ENCODE results near the gene KIF20B.

DNA sequence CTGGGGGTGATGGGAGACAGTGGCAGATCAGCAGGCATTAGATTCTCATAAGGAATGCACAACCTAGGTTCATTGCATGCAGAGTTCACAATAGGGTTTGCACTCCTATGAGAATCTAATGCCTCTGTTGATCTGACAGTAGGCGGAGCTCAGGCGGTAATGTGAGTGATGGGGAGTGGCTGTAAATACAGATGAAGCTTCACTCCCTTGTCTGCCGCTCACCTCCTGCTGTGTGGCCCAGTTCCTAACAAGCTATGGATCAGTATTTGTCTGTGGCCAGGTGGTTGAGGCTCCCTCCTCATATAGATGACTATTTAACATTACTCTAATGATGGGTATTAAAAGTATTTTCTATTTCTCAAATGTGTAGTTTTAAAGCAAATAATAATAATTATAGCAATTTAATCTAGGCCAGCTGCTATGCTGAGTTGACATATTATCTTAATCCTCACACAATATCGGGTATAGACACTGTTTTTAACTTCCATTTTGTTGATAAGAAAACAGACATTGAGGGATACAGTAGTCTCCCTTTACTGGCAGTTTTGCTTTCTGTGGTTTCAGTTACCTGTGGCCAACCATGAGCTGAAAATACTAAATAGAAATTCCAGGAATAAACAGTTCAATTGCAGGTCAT, 39.9 kb downstream of the KIF20B start:
- no peak for TF ChIP-seq EZH2 (IDR thresholded peaks at IDR 0.05; ENCODE audit: low read depth)
- TF ChIP-seq, protein P1, sequence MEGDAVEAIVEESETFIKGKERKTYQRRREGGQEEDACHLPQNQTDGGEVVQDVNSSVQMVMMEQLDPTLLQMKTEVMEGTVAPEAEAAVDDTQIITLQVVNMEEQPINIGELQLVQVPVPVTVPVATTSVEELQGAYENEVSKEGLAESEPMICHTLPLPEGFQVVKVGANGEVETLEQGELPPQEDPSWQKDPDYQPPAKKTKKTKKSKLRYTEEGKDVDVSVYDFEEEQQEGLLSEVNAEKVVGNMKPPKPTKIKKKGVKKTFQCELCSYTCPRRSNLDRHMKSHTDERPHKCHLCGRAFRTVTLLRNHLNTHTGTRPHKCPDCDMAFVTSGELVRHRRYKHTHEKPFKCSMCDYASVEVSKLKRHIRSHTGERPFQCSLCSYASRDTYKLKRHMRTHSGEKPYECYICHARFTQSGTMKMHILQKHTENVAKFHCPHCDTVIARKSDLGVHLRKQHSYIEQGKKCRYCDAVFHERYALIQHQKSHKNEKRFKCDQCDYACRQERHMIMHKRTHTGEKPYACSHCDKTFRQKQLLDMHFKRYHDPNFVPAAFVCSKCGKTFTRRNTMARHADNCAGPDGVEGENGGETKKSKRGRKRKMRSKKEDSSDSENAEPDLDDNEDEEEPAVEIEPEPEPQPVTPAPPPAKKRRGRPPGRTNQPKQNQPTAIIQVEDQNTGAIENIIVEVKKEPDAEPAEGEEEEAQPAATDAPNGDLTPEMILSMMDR (conservative IDR thresholded peaks at IDR 0.05): no peak
